GM23248 (cell line): Measurements from ENCODE around the gene CRTC3.

Experiments used
- EZH2 ChIP-seq: fragments of 200-600 bp; sonication (generic); IDR thresholded peaks from 2 replicates; pipeline ENCODE4 v1.6.1; 2018; ENCODE audit warnings: antibody characterized with exemption, mild to moderate bottlenecking; ENCODE audit not compliant: insufficient read depth, poor library complexity, severe bottlenecking
- EZH2phosphoT487 ChIP-seq: fragments of 200-600 bp; sonication (generic); IDR thresholded peaks from 2 replicates; pipeline ENCODE4 v1.6.1; 2018; ENCODE audit warnings: antibody characterized with exemption, moderate library complexity, mild to moderate bottlenecking, low read depth; ENCODE audit not compliant: insufficient read depth

DNA sequence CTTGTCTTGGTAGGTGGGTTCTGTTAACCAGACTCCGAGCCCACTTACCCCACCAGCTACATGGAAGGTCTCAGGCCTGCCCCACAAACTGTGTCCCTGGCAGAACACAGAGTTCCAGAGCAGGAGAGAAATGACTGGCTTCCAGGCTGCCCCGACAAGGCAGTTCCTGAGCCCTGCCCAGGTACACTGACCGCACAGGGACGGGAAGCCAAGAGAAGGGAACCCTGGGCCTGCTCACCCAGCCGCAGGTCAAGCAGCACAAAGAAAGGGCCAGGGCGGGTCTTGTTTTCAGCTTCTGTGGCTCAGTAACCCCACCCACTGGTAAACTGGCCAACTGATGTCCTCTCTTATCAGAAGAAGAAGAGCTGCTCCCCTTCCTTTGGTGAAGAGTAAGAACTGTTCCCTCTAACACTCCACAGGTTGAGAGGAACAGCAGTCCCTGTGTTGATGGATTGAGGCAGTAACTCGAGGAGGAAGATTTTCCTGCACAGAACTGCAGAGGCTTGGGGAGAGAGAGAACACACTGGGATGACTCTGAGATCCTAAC lies 68.4 kb downstream of the CRTC3 start:
- TF ChIP-seq EZH2, result no peak
- no peak for TF ChIP-seq EZH2phosphoT487
